ENCODE results near the gene MIA3. TPM values are rescaled to one million over a fixed set of nuclear protein-coding genes. Genes with fewer than 3 reads are reported as not detected.

MIA3 gene
- total and polyA plus RNA-seq, 5 donors, result 25.6 to 59.8 (median 57.1) TPM

DNA sequence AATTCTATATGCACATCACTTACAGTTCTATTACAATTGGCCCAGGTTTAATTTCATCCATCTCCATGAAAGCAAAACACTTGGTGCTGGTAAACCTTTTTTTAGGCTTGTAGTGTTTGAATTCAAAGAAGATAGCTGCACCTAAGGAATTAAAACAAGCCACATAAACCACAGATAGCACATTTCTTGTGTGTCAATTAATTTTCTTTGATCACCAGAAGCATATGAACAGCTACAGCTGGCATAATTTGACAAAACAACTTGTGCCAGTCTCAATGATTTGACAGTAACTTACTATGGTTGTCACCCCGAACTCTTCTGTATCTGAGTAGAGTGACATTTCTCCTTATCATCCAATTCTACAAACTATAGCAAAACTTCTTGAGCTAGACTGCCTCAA lies 52.2 kb downstream of the MIA3 start:
- Histone ChIP-seq H3K4me1 (ENCODE audit: control insufficient read depth, insufficient read depth, low read length) (no peaks in the 10 kb centered on the region), H3K27ac (ENCODE audit: low read length) (no peak overlapping the region), H3K9me3 (ENCODE audit: control insufficient read depth, low read length) (no peaks in the 10 kb centered on the region), H3K27me3 (ENCODE audit: control insufficient read depth, insufficient read depth) (no peaks in the 10 kb centered on the region), H3K4me3 (ENCODE audit: low read length) (no peak overlapping the region)
- intact Hi-C loops (cut with DNase I), result no loop called here
- WGBS, result 87% methylated on average over 1 of the region's 1 CpG
- ATAC-seq, result no peak
- no peak for DNase-seq

DNA sequence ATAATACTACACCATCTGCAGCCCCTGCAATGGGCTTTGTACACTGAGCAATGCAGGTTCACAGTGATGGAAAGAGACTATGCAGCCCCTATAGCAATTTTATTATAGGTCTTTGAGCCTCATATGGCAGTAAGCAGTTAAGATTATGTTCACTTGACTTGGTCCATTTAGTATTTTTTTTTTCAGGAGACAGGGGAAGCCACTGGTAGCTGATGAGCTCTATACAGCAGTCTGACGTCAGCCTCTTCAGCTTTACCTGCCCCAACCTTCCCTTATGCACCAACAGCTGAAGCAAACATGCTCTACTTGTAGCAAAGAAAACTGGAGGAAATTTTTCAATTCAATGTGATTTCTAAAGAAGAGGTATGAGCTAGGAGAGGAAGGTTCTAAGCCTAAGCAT lies 62.2 kb downstream of the MIA3 start:
- Histone ChIP-seq H3K9me3 (ENCODE audit: control insufficient read depth, low read length) (no peaks in the 10 kb centered on the region), H3K4me3 (ENCODE audit: low read length) (no peak overlapping the region), H3K4me1 (ENCODE audit: control insufficient read depth, insufficient read depth, low read length) (no peaks in the 10 kb centered on the region), H3K27ac (ENCODE audit: low read length) (no peak overlapping the region), H3K27me3 (ENCODE audit: control insufficient read depth, insufficient read depth) (no peaks in the 10 kb centered on the region)
- intact Hi-C loops (cut with DNase I), result no loop called here
- WGBS, result 96% methylated on average over 1 of the region's 1 CpG
- no peak for DNase-seq
- ATAC-seq, result no peak

GRCh38 chr1:222691016-222691415 lies 73.1 kb downstream of the MIA3 start:
- WGBS, result 90% methylated on average over 1 of the region's 1 CpG

GRCh38 chr1:222694927-222695326 lies 77.0 kb downstream of the MIA3 start:
- intact Hi-C loops (cut with DNase I), result no loop called here
- no peaks in the 10 kb centered on the region for H3K9me3 ChIP-seq (ENCODE audit: control insufficient read depth, low read length)
- no peaks in the 10 kb centered on the region for H3K27me3 ChIP-seq (ENCODE audit: control insufficient read depth, insufficient read depth)
- no peak overlapping the region for H3K4me3 ChIP-seq (ENCODE audit: low read length)
- 88% methylated on average over 5 of the region's 5 CpGs for WGBS
- peaks cover 2% of the 10 kb centered on the region for H3K4me1 ChIP-seq (ENCODE audit: control insufficient read depth, insufficient read depth, low read length)
- ATAC-seq (no peak), DNase-seq (no peak)
- no peak overlapping the region for H3K27ac ChIP-seq (ENCODE audit: low read length)

More at GRCh38 chr1:222691016-222691415, 73.1 kb downstream of the MIA3 start:
- no peak overlapping the region for H3K4me3 ChIP-seq (ENCODE audit: low read length)
- DNase-seq (no peak), ATAC-seq (no peak)
- H3K4me1 ChIP-seq (ENCODE audit: control insufficient read depth, insufficient read depth, low read length), result peaks cover 2% of the 10 kb centered on the region
- H3K9me3 ChIP-seq (ENCODE audit: control insufficient read depth, low read length), result no peaks in the 10 kb centered on the region
- H3K27ac ChIP-seq (ENCODE audit: low read length), result no peak overlapping the region
- intact Hi-C loops (cut with DNase I), result no loop called here
- no peaks in the 10 kb centered on the region for H3K27me3 ChIP-seq (ENCODE audit: control insufficient read depth, insufficient read depth)

DNA sequence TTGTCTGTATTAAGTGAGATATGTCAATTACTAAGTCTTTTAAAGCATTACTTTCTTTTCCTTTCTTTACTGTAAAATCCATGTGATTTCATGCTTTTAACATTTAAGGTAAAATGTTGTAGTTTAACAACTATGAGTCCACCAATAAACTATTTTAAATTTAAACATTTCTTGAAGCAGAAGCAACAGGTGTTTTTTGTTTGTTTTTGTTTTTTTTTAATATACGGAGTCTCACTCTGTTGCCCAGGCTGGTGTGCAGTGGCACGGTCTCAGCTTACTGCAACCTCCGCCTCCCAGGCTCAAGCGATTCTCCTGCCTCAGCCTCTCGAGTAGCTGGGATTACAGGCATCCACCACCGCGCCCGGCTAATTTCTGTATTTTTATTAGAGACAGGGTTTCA lies 78.8 kb downstream of the MIA3 start:
- intact Hi-C loops (cut with DNase I), result no loop called here
- 97% methylated on average over 8 of the region's 8 CpGs for WGBS

GRCh38 chr1:222697203-222697602 lies 79.3 kb downstream of the MIA3 start:
- 95% methylated on average over 2 of the region's 2 CpGs for WGBS
- Histone ChIP-seq H3K4me1 (ENCODE audit: control insufficient read depth, insufficient read depth, low read length) (peaks cover under 1% of the 10 kb centered on the region), H3K9me3 (ENCODE audit: control insufficient read depth, low read length) (no peaks in the 10 kb centered on the region), H3K4me3 (ENCODE audit: low read length) (no peak overlapping the region), H3K27me3 (ENCODE audit: control insufficient read depth, insufficient read depth) (no peaks in the 10 kb centered on the region), H3K27ac (ENCODE audit: low read length) (no peak overlapping the region)
- DNase-seq, result no peak
- ATAC-seq, result no peak
- intact Hi-C loops (cut with DNase I), result no loop called here

More for the DNA sequence above, 78.8 kb downstream of the MIA3 start:
- H3K4me3 ChIP-seq (ENCODE audit: low read length), result no peak overlapping the region
- no peak overlapping the region for H3K27ac ChIP-seq (ENCODE audit: low read length)
- DNase-seq (no peak), ATAC-seq (no peak)
- no peaks in the 10 kb centered on the region for H3K9me3 ChIP-seq (ENCODE audit: control insufficient read depth, low read length)
- peaks cover 2% of the 10 kb centered on the region for H3K4me1 ChIP-seq (ENCODE audit: control insufficient read depth, insufficient read depth, low read length)
- H3K27me3 ChIP-seq (ENCODE audit: control insufficient read depth, insufficient read depth), result no peaks in the 10 kb centered on the region

DNA sequence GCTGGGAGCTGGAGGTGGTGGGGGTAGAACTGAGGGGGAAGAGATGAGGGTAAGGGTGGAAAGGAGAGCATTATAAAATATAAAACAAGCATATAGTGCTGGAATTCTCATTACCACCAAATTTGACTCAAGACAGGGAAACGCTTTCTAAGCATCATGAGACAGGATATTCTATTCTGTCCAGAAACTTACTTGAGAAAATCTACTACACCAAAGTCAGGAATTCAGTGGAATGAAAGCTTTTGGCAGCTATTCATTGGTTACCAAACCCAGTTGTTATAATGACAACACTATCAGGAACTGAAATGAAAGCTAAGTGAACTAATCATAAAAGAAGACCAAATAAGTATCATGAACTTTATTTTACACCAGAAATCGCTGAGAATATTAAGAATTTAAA lies 79.9 kb downstream of the MIA3 start:
- ATAC-seq, result peak in 1 of 2 donors; percentile 45

DNA sequence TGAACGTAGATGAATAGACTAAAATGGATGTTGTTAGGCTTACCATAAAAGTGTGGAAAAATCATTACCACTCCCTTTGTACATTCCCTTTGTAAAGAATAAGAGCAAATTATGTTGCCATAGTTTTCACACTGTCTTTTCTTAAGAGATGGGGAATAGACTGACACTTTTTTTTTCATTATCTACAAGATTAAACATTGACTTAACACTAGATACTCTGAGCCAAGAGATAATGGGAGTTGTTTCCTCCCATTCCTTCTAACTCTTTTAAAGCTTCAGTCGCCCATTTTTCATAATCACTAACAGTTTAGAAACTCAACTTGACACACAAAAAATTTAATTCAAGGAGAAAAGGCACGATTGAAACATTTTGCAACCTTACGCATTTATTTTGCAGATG lies 84.3 kb downstream of the MIA3 start:
- intact Hi-C loops (cut with DNase I), result no loop called here
- Histone ChIP-seq H3K4me1 (ENCODE audit: control insufficient read depth, insufficient read depth, low read length) (no peaks in the 10 kb centered on the region), H3K27me3 (ENCODE audit: control insufficient read depth, insufficient read depth) (no peaks in the 10 kb centered on the region), H3K4me3 (ENCODE audit: low read length) (no peak overlapping the region), H3K9me3 (ENCODE audit: control insufficient read depth, low read length) (no peaks in the 10 kb centered on the region), H3K27ac (ENCODE audit: low read length) (no peak overlapping the region)
- WGBS, result 69% methylated on average over 4 of the region's 4 CpGs
- ATAC-seq (no peak), DNase-seq (no peak)

More for the DNA sequence above, 79.9 kb downstream of the MIA3 start:
- Histone ChIP-seq H3K4me3 (ENCODE audit: low read length) (no peak overlapping the region), H3K9me3 (ENCODE audit: control insufficient read depth, low read length) (no peaks in the 10 kb centered on the region), H3K27ac (ENCODE audit: low read length) (no peak overlapping the region), H3K27me3 (ENCODE audit: control insufficient read depth, insufficient read depth) (no peaks in the 10 kb centered on the region), H3K4me1 (ENCODE audit: control insufficient read depth, insufficient read depth, low read length) (no peaks in the 10 kb centered on the region)
- intact Hi-C loops (cut with DNase I), result no loop called here
- DNase-seq, result no peak
- 64% methylated on average over 2 of the region's 2 CpGs for WGBS

DNA sequence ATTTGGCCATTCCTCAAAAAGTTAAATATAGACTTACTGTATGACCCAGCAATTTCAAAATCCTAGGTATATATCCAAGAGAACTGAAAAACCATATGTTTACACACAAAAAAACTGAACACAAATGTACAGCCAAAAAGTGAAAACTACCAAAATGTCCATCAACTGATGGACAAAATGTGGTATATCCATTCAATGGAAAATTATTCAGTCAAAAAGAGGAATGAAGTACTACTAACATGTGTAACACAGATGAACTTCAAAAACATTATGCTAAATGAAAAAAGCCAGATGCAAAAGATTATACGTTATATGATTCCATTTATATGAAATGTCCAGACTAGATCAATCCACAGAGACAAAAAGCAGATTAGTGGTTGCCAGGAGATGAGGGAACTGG lies 86.4 kb downstream of the MIA3 start:
- no peaks in the 10 kb centered on the region for H3K4me1 ChIP-seq (ENCODE audit: control insufficient read depth, insufficient read depth, low read length)
- no peak overlapping the region for H3K4me3 ChIP-seq (ENCODE audit: low read length)
- H3K9me3 ChIP-seq (ENCODE audit: control insufficient read depth, low read length), result no peaks in the 10 kb centered on the region
- no peak overlapping the region for H3K27ac ChIP-seq (ENCODE audit: low read length)
- ATAC-seq (no peak), DNase-seq (no peak)
- 95% methylated on average over 1 of the region's 1 CpG for WGBS
- no peaks in the 10 kb centered on the region for H3K27me3 ChIP-seq (ENCODE audit: control insufficient read depth, insufficient read depth)
- intact Hi-C loops (cut with DNase I), result no loop called here

DNA sequence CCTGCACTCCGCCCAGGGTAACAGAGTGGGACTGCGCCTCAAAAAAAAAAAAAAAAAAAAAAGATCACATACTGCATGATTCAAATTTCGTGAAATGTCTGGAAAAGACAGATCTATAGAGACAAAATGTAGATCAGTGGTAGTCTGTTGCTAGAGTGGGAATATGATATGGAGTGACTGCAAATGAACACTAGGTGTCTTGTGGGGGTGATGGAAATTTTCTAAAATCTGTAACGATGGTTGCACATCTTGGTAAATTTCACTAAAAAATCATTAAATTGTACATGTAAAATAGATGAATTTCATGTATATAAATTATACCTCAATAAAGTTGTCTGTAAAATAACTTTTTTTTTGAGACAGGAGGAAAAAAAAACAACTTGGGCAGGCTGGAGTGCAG lies 88.9 kb downstream of the MIA3 start:
- H3K9me3 ChIP-seq (ENCODE audit: control insufficient read depth, low read length), result no peaks in the 10 kb centered on the region
- DNase-seq, result no peak
- WGBS, result 73% methylated on average over 4 of the region's 4 CpGs
- H3K4me3 ChIP-seq (ENCODE audit: low read length), result no peak overlapping the region
- no peak overlapping the region for H3K27ac ChIP-seq (ENCODE audit: low read length)
- intact Hi-C loops (cut with DNase I), result no loop called here
- no peak for ATAC-seq
- no peaks in the 10 kb centered on the region for H3K27me3 ChIP-seq (ENCODE audit: control insufficient read depth, insufficient read depth)
- H3K4me1 ChIP-seq (ENCODE audit: control insufficient read depth, insufficient read depth, low read length), result no peaks in the 10 kb centered on the region

- no peak overlapping the region for H3K4me3 ChIP-seq (ENCODE audit: low read length)
- no peaks in the 10 kb centered on the region for H3K4me1 ChIP-seq (ENCODE audit: control insufficient read depth, insufficient read depth, low read length)
- 66% methylated on average over 5 of the region's 5 CpGs for WGBS
- ATAC-seq (no peak), DNase-seq (no peak)
- intact Hi-C loops (cut with DNase I), result loop anchor here in 1 of 4 donors (10.0 kb wide), 1 partner anchor 65 kb away; no protein-coding TSS in a partner anchor
- no peaks in the 10 kb centered on the region for H3K27me3 ChIP-seq (ENCODE audit: control insufficient read depth, insufficient read depth)
- no peak overlapping the region for H3K27ac ChIP-seq (ENCODE audit: low read length)
- no peaks in the 10 kb centered on the region for H3K9me3 ChIP-seq (ENCODE audit: control insufficient read depth, low read length)
Observed at GRCh38 chr1:222709700-222710153, 91.8 kb downstream of the MIA3 start.

Data from right cardiac atrium (tissue), 5 donors.